Superior temporal gyrus (tissue), 1 donor: ENCODE results near the gene KIRREL3.

Experiments used
- DNase-seq: peaks from one replicate; pipeline ENCODE4 v3.0.0-alpha.2; 2016; ENCODE audit errors: extremely low spot score

KIRREL3 gene

GRCh38 chr11:126739499-126740145 lies 260.9 kb downstream of the KIRREL3 start:
- DNase-seq, result no peak

GRCh38 chr11:126738295-126739031 lies 262.1 kb downstream of the KIRREL3 start:
- DNase-seq, result no peak

GRCh38 chr11:126736682-126737572 lies 263.6 kb downstream of the KIRREL3 start:
- no peak for DNase-seq

GRCh38 chr11:126734752-126735151 lies 265.8 kb downstream of the KIRREL3 start:
- DNase-seq, result no peak

- DNase-seq, result no peak
These were observed 266.9 kb downstream of the KIRREL3 start for GRCh38 chr11:126733685-126734084.

- no peak for DNase-seq
These were observed 267.6 kb downstream of the KIRREL3 start for GRCh38 chr11:126732981-126733380.

GRCh38 chr11:126731576-126732142 lies 268.9 kb downstream of the KIRREL3 start:
- DNase-seq, result no peak

GRCh38 chr11:126727381-126727780 lies 273.2 kb downstream of the KIRREL3 start:
- no peak for DNase-seq

GRCh38 chr11:126725521-126725920 lies 275.0 kb downstream of the KIRREL3 start:
- DNase-seq, result no peak

GRCh38 chr11:126725043-126725442 lies 275.5 kb downstream of the KIRREL3 start:
- no peak for DNase-seq

- no peak for DNase-seq
These were observed 276.9 kb downstream of the KIRREL3 start for GRCh38 chr11:126723665-126724045.

- DNase-seq, result no peak
These were observed 277.5 kb downstream of the KIRREL3 start for GRCh38 chr11:126722956-126723664.

GRCh38 chr11:126722006-126722736 lies 278.4 kb downstream of the KIRREL3 start:
- no peak for DNase-seq

GRCh38 chr11:126720539-126721235 lies 279.9 kb downstream of the KIRREL3 start:
- DNase-seq, result no peak

GRCh38 chr11:126719740-126720139 lies 280.8 kb downstream of the KIRREL3 start:
- DNase-seq, result no peak

- DNase-seq, result no peak
These were observed 282.3 kb downstream of the KIRREL3 start for GRCh38 chr11:126718276-126718675.

- peak; percentile 88 for DNase-seq
These were observed 284.0 kb downstream of the KIRREL3 start for GRCh38 chr11:126716456-126717083.

GRCh38 chr11:126713806-126714205 lies 286.8 kb downstream of the KIRREL3 start:
- no peak for DNase-seq

GRCh38 chr11:126711977-126712625 lies 288.5 kb downstream of the KIRREL3 start:
- DNase-seq, result no peak
